Fibroblast of skin of right quadriceps (primary cell): ENCODE results near the gene HOXA1.
"Not testable (repeated sequence)": the region's sequence is repeated elsewhere in the genome, so short reads cannot be mapped to it uniquely, and the experiment has no call there.

Source experiments
- DNase-seq: peaks from one replicate; pipeline ENCODE4 v3.0.0-alpha.2; 2013

Gene HOXA1

DNA sequence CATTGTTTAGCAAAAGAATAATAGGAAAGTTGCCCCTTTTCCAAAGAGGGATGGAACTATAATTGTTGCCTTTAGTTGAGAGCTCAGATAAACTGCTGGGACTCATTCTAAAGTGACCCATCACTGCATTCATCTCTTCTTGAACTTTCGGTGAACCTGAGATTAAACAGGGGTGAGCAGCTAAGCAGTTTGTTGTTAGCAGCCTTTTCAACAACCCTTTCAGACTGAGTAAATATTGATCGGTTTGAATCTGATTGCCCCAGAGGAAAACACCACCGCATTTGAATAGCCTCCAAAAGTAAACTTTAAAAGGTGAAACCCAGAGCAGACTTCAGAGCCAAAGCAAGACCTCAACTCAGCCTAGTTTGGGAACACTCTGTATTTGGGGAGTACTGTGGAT lies 4.7 kb downstream of the HOXA1 start:
- no peak for DNase-seq

- DNase-seq: no peak
Observed at GRCh38 chr7:27088002-27088922, 7.5 kb downstream of the HOXA1 start.

DNA sequence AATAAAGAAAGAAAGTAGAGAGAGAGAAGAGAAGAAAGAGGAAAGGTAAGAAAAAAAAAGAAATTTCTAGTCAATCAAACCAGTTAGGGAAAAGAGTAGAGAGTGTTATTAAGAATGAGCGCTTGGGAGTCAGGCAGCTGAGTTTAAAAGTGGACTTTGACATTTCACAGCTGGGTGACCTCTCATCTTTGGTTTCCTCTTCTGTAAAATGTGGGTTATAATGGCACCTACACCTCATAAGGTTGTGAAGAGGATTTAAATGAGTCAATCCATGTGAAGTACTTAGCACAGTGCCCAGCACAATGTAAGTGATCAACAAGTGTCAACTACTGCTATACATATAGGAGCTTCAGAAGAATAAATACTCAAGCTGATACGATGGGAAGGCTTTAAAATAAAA lies 12.2 kb downstream of the HOXA1 start:
- no peak for DNase-seq

- no peak for DNase-seq
Observed at GRCh38 chr7:27082171-27082570, 13.6 kb downstream of the HOXA1 start.

DNA sequence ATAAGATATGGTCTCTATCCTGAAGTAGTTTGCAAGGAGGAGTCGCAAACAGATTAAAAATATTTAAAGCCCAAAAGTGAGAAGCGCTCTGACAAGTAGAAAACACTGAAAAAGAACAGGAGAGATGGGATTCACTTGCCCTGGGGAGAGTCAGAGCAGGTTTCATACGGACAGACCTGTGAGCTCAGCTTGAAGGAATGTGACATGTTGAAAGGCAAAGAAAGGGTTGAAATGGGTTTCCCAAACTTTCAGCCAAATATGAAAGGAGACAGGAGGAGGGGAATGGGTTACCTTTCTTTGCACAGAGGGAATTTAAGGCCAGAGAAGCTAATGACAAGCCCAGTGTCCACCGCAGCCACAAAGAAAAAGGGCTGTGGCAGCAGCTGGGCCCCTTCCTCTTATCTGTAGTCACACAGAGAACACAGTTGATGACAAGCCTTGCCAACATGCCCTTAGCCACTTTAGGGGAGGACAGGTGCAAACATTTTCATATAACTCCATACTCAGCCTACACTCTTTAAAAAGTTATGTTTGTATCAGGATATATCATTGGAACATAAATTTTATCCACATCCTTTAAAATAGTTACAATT lies 14.9 kb downstream of the HOXA1 start:
- peak; percentile 22 for DNase-seq

DNA sequence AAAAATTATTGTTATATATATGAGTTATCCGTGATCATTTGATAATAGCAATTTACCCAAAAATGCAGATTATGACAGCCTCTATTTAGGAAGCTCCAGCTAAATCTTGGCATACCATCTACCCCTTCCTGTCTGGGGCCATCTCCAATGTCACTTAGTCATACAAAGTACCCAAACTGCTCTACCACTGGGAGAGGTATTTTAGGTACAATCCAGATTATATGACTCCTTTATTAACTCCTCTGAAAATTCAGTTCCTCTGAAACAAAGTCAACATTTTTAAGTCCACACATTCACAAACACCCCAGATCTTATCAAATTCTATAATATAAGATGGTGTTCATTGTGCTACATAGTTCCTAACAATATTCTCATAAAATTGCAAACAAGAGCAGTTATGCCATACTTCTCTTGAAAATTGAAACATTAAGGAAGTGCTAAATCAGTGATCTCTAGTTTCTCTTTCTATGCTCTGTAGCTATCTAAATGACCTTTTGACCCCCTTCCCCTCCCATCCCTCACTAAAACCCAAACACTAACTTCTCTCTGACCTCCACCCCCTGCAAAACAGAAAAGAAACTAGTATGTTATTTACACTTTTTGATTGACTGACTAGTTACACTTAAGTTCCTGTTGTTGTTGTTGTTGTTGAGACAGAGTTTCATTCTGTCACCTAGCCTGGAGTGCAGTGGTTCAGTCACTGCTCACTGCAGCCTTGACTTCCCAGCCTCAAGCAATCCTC lies 16.4 kb downstream of the HOXA1 start:
- no peak for DNase-seq

DNA sequence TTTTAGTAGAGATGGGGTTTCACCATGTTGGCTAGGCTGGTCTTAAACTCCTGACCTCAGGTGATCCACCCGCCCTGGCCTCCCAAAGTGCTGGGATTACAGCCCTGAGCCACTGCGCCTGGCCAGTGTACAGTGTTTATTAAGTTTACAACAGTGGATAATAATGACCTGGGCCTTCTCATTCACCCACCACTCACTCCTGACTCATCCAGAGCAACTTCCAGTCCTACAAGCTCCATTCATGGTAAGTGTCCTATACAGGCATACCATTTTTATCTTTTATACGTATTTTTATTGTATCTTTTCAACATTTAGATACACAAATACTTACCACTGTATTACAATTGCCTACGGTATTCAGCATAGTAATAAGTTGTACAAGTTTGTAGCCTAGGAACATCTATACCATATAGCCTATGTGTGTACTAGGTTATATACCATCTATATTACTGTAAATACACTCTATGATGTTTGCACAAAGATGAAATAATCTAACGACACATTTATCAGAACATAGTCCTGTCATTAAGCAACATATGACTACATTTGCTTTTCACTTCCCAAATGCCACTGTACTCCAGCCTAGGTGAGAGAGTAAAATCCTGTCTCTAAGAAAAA lies 17.1 kb downstream of the HOXA1 start:
- DNase-seq: no peak

DNA sequence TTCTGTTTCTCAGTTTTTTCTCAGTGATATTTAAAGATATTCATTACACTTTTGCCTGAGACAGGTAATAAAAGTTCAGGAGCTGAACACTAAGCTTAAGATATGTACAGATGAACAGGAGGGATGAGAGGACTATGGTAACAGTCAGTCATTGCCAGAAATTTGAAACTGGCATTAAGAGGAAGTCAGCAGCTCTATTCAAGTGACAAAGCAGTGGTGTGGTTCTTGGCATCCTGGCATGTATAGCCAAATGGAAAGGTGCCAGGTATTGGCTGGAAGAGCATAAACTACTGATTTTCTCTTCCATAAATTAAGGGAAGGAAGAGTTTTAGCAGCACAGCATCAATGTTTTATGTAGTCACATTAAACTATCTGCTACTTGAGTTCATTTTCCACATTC lies 22.7 kb downstream of the HOXA1 start:
- no peak for DNase-seq

- no peak for DNase-seq
Observed at GRCh38 chr7:27071622-27072390, 24.0 kb downstream of the HOXA1 start.

GRCh38 chr7:27068259-27068658 lies 27.5 kb downstream of the HOXA1 start:
- DNase-seq: no peak

- peak; percentile 85 for DNase-seq
Observed at GRCh38 chr7:27066148-27066547, 29.7 kb downstream of the HOXA1 start.

GRCh38 chr7:27065709-27066108 lies 30.1 kb downstream of the HOXA1 start:
- DNase-seq: no peak

- peak; percentile 30 for DNase-seq
Observed at GRCh38 chr7:27064661-27065060, 31.1 kb downstream of the HOXA1 start.

- DNase-seq: no peak
Observed at GRCh38 chr7:27064159-27064558, 31.6 kb downstream of the HOXA1 start.

DNA sequence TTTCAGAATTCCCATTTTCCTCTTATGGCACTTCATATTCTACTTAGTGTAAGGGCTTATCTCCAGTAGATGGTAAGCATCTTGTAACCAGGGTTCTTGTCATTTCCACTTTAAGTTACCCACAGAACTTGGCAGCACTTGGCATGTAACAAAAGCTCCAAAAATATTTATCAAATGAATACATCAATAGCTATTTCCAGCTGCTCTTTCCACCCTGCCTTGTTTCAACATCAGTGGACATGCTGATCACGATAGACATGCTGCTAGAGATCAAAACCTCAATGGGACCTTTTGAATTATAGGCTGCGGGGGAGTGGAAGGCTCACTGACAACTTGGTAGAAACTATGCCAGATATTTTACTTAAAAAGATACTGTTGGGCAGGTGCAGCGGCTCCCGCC lies 32.9 kb downstream of the HOXA1 start:
- DNase-seq: no peak

DNA sequence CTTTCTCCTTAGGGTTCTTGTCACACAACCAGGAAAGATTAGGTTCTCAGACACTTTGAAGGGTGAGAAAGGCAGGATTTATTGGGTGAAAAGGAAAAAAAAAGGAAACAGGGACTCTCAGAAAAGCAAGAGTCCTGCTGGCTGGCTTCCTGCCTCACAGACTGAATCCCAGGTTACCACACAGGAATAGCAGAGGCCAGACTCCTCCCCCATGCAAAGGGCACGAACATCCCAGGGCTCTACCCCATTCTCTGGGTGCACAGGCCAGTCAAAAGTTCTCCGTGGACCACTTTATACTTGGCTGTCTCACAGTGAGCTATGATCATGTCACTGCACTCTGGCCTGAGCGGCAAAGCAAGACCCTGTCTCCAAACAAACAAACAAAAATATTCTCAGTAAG lies 42.6 kb downstream of the HOXA1 start:
- DNase-seq: no peak

DNA sequence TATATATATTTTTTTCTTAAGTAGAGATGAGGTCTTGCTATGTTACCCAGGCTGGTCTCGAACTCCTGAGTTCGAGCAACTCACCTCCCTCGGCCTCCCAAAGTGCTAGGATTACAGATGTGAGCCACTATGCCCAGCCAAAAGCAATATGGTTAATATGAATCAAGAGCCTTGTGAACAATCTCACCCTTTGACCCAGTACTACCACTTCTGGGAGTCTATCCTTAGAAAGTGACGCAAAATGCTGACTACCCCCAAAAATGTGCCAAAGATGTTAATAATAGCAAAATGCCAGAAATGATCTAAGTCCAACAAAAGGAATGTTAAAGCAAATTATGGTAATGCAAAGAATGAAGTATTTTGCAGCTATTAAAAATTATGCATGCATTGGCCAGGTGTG lies 44.3 kb downstream of the HOXA1 start:
- no peak for DNase-seq

GRCh38 chr7:27048438-27048837 lies 47.4 kb downstream of the HOXA1 start:
- DNase-seq: no peak

DNA sequence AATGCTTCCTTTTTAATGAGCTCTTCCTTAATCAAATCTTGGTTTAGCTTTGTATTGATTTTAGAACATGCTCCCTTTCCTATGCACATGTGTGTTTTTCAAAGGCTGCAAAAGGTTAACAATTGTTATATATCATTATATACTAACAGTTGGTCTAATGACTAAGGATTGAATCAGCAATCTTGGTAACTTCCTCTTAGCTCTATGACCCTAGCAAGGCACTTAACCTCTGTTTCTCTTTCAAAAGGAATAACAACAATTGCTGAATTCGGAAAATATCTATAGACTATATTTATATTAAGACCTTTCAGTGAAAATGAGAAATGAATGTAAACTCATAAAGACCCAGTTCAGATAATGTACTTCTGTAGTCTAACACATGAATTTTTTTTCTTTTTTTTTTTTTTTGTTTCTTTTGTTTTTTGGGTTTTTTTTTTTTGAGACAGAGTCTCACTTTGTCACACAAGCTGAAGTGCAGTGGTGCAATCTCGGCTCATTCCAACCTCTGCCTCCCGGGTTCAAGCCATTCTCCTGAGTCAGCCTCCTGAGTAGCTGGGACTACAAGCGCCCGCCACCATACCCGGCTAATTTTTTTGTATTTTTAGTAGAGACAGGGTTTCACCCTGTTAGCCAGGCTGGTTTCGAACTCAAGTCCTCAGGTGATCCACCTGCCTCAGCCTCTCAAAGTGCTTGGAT lies 48.8 kb downstream of the HOXA1 start:
- peak; percentile 50 for DNase-seq

DNA sequence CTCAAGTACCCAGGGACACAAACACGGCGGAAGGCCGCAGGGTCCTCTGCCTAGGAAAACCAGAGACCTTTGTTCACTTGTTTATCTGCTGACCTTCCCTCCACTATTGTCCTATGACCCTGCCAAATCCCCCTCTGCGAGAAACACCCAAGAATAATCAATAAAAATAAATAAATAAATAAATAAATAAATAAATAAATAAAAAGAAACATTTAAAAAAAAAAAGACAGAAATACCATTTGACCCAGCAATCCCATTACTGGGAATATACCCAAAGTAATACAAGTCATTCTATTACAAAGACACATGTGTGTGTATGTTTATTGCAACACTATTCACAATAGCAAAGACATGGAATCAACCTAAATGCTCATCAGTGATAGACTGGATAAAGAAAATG lies 49.8 kb downstream of the HOXA1 start:
- DNase-seq: not testable (repeated sequence)

GRCh38 chr7:27045066-27045465 lies 50.7 kb downstream of the HOXA1 start:
- not testable (repeated sequence) for DNase-seq
